Measurements from ENCODE around the gene RAD21L1.

- TF ChIP-seq, protein P1, sequence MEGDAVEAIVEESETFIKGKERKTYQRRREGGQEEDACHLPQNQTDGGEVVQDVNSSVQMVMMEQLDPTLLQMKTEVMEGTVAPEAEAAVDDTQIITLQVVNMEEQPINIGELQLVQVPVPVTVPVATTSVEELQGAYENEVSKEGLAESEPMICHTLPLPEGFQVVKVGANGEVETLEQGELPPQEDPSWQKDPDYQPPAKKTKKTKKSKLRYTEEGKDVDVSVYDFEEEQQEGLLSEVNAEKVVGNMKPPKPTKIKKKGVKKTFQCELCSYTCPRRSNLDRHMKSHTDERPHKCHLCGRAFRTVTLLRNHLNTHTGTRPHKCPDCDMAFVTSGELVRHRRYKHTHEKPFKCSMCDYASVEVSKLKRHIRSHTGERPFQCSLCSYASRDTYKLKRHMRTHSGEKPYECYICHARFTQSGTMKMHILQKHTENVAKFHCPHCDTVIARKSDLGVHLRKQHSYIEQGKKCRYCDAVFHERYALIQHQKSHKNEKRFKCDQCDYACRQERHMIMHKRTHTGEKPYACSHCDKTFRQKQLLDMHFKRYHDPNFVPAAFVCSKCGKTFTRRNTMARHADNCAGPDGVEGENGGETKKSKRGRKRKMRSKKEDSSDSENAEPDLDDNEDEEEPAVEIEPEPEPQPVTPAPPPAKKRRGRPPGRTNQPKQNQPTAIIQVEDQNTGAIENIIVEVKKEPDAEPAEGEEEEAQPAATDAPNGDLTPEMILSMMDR (IDR thresholded peaks at IDR 0.05 in 8 of 11, conservative IDR thresholded peaks at IDR 0.05 in 3 of 11): no peak
- TF ChIP-seq POLR2AphosphoS5 (IDR thresholded peaks at IDR 0.05) (no peak), POLR2A (IDR thresholded peaks at IDR 0.05) (no peak)
These were observed 34.5 kb upstream of the RAD21L1 start for GRCh38 chr20:1191299-1191698.

Measured in spleen (tissue), 7 donors.